COLO829 (cell line): ENCODE data around the gene PIPOX.
"Not testable (repeated sequence)": the region's sequence is repeated elsewhere in the genome, so short reads cannot be mapped to it uniquely, and the experiment has no call there.

Experiments
- DNase-seq: peaks from one replicate; pipeline ENCODE4 v3.0.0; 2012; ENCODE audit warnings: low spot score

The PIPOX gene

DNA sequence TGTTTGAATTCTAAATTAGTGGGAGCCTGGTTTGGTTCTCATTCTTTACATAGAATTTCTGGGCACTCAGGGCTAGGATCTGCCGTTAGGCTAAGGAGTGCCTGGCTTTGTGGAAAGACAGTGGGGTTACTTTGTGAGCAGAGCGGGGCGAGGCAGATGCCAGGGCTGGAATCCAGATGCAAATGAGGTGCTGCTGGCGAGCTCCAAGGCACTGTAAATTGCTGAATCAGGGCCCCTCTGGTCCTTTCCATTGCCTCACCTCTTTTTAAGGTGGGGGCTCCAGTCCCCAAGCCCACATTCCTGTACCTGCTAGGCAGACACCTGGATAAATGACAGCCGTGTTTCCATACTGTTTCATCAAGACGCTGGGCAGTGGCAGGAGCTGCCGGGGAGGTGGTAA is 33.8 kb downstream of the PIPOX start:
- no peak for DNase-seq

DNA sequence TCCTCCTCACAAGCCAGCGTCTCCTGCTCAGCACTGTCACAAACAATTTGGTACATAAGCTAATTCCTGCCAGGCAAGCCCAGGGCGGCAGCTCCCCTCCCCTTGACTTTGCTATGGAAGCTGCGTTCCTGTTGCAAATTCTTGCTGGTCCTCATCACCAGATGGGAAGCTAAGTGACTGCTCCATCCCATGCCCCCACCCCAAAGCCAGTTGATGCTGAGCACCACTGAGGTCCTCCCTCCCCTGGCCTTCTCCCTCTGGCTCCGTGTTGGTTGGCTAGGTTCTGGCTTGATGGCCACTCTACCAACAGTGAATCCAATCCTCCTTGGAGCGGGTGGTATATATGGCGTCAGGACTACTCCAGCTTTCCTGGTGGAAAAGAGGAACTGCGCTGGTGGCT is 34.4 kb downstream of the PIPOX start:
- no peak for DNase-seq

DNA sequence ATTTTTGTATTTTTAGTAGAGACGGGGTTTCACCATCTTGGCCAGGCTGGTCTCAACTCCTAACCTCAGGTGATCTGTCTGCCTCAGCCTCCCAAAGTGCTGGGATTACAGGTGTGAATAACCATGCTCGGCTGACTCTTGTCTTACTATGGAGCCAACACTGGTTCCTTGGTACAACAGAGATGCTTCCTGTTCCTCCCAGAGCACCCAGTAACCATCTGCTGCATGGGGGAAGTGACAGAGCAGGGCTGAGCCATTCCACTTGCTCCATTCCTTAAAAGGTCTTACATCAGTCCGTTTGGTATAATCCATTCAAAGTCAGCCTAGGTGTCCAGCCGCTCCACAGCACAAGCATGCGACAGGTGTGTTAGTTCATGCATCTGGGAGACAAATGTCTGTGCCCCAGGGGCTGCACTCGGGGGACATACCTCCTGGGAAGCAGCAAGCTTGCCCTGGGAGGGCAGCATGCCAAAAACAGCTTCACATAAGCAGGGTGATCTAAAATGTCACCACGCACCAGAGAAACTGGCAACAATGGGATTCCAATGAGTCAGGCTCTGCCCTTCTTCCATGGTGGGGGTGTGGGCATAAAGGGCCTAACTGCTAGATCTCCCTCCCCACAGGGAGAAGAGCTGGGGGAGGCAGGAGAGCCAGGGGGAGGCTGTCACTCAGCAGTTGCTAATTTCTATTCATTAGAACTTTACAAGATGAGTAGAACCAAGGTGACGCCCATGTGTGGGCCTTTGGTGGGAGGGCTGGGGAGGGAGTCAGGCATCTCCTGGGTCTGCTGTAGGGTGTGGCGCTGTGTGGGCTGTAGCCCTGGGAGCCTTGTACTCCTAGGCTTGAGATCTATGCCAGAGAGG is 35.5 kb downstream of the PIPOX start:
- DNase-seq, result peak; percentile 39

DNA sequence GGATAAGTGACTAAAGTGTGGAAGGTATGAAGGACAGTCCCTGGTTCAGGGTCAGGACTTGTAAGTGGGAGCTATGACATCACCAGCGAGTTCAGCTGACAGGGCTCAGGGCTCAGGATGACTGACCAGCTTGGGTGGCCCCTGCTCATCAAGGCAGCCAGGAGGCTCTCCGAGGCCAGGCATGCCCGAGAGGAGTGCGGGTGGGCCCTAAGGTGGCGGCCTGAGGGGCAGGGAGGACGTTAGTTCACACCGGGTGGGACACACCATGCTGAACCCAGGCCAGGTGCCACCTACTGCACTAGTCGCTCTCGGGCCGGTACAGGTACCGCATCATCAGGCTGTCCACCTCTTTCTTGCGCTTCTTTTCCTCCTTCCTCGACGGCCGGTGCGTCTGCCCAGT is 36.5 kb downstream of the PIPOX start:
- DNase-seq, result no peak

DNA sequence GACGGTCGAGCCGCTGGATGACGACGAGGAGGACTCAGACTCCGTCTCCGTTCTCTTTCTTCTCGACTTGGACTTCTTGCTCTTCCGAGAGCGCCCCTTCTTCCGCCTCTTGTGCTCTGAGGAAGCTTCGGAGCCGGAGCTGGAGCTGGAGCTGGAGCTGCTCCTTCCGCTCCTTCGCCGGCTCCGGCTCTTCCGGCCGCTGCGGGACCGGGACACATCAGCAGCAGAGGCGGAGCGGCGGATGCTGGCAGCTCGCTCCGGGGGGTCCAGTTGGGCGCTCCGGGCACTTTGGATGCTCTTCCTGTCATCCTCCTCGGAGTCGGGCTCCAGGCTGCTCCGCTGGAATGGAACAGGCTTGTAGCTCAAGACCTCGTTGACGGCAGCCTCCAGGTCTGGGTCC is 36.9 kb downstream of the PIPOX start:
- DNase-seq, result no peak

DNA sequence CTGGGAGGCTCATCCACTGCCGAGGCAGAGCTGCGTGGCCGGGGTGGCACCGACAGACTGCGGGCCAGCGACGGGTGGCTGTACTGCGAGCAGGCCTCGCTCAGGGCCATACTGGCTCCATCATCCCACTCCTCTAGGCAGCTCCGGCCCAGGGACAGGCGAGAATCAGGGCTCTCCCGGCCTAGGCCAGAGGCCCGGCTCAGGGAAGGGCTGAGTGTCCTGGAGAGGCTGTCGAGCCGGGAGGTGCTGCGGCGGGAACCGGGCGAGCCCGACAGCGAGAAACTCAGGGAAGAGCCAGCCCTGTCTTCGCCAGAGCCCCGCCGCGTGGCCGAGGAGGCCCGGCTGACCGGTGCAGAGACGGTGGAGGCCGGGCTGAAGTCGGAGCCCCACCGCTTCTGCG is 37.4 kb downstream of the PIPOX start:
- no peak for DNase-seq

DNA sequence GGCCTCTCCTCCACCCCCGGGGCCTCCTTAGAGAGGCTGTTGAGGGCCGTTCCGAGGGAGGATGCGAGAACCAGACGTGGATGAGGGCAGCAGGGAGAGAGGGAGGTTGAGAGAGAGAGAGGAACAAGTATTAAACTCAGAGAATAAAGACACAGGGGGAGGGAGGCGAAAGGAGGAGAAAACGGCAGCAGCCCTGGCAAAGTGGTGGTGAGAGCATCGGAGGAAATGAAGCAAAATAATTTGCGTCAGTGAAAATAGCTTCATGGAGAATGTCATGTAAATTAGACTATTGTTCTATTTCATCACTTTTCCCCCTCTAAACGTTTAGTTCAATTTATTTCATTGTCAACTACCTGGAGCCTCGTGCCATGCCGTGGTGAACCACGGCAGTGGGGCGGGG is 38.0 kb downstream of the PIPOX start:
- no peak for DNase-seq

DNA sequence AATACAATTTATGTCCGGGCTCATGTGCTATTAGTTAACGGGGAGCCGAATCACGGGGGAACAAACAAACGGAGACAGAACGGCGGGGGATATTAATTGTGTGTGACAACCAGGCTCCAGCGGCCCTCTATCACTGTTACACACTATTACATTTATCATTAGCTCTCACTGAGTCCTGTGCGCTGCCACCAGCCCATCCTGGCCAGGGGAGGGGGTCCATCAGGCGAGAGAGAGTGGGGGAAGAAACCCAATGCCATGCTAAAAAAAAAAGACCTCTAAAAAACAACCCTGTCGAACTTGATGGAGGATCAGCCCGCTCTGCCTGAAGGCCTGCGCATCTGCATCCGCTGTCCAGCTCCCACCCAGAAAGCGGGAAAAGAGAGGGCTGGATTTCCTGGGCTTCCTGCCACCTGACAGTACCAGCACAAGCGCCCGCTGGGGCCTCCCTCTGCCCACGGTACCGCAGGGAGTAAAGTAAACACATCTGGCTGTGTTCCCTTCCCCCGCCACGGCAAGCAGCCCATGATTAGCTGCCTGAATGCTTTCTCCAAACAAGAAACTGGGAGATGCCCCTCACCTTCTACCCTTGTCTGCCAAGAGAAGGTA is 41.7 kb downstream of the PIPOX start:
- no peak for DNase-seq

DNA sequence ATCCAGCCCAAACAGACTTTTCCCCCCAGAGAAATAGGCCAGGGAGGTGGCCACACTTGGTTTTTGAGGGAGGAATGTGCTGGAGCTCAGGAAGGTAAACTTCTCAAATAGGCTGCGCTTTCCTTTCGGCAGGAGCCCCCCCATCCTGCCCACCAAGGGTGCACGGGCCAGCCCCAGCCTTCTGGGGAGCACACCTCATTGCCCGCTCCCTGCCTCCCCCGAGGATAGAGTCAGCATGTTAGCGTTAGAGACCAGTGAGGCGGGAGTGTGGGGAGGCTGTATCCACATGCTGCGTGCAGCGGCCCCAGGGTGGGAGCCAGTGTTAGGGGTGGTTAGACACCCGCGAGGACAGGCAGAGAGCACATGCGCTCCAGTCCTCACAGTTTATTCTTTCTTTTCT is 42.3 kb downstream of the PIPOX start:
- no peak for DNase-seq

DNA sequence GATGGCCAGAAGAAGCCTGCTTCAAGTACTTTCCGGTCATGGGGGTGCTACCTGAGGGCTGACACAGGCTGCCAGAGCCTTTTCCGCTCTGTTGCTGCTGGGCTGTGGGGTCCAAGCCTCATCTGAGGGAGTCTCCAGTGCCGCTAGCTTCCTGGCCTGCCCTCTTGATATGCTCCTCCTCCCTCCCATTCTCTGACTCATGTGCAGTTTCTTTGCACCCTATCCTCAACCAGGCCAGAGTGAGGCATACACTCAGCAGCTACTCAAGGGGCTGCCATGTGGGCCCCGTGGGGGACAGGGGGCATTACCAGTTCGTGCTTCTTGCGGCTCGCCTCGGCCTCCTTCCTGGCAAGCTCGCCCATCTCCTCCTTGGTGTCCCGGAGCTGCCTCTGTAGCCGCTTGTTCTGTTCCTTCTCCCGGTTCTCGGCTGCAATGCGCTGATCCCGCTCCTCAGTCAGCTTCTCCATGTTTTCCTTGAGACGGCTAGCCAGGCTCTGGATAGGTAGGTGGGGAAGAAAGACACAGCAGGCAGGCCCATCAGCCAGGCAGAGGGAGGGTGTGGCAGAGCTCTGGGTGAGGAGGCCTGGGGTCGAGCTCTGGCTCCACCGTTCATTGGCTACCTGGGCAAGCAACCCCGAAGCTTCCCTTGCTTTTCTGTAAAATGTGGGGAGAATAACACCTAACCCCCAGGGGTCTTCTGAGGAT is 43.8 kb downstream of the PIPOX start:
- DNase-seq, result no peak

DNA sequence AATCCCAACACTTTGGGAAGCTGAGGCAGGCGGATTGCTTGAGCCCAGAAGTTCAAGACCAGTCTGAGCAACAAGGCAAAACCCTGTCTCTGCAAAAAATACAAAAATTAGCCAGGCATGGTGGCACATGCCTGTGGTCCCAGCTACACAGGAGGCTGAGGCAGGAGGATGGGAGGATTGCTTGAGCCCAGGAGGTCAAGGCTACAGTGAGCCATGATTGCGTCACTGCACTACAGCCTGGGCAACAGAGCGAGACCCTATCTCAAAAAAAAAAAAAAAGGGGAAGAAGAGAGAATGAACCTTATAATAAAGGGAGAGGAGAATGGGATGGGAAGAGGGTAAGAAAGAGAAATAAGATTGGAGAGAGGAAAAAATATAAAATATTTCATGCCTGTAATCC is 45.8 kb downstream of the PIPOX start:
- not testable (repeated sequence) for DNase-seq

DNA sequence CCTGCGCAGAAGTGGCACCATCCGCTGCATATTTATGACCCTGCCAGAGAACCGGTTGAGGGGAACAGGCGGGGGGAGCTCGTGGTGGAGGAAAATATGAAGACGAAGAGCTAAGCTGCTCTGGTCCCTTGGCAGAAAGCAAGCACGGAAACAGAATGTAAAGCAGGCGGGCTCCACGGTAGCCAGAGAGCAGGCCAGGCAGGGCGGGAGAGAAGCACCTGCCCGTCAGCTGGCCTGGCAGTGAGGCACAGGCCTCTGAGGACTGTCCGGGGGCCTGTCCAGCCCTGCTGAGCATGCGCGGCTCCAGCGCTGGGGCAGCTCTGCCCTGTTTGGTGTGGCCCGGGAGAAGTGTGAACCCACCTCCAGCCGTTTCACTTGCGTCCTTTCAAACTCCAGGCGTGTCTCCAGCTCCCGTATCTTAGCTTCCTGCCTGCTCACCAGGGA is 46.7 kb downstream of the PIPOX start:
- DNase-seq, result no peak

DNA sequence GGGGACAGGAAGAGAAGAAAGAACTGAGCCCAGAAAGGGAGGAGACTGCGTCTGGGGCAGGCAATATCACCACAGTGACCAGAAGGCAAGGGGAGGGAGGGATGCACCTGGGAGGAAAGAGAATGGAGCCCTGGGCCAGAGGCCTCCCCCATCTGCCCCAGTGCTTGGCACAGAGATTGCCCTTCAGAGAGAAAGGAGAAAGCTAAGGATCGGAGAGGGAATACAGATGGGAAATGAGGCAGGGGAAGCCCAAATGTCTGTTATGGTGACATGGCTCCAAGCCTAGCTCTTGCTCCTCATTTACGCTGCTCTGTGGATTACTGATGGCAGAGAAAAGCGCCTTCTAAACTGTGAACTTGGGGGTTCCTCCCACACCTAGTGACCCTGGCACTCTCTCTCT is 47.2 kb downstream of the PIPOX start:
- DNase-seq, result no peak

DNA sequence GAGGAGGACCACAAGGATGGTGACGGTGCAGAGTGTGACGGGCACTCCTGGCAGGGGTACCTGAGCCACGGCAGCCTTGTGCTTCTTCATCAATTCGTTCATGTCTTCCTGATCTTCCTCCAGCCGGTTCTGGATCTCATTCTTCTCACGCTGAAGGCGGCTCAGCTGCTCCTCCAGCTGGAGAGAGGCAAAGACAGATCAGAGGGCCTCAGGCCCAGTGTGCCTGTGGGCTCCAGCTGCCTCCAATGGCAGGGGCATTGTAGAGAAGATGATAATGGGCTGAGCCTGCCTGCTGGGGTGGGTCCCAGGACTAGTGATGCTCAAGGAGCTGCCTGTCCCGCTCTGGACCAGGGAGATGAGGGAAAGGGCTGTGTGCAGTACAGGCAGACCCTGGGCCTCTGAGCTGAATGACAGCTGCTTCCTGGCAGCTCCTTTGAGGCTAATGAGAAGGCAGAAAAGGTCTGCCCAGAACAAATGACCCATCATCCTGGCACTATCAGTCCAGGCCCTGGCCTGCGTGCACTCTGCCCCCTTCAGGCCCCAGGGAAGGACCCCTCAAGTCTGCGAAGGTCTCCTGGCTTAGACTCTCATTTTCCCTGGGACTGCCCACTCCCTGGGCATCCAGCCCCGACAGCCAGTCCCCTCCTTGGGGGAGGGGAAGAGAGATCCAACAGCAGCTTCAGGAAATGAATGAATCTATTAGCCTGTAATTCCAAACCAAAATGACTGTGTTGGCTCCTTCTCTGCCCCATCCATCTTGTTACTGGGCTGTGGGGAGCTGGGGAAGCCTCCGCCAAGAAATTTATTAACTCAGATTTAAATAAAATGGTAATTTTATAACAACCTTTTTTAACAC is 48.0 kb downstream of the PIPOX start:
- DNase-seq, result no peak

DNA sequence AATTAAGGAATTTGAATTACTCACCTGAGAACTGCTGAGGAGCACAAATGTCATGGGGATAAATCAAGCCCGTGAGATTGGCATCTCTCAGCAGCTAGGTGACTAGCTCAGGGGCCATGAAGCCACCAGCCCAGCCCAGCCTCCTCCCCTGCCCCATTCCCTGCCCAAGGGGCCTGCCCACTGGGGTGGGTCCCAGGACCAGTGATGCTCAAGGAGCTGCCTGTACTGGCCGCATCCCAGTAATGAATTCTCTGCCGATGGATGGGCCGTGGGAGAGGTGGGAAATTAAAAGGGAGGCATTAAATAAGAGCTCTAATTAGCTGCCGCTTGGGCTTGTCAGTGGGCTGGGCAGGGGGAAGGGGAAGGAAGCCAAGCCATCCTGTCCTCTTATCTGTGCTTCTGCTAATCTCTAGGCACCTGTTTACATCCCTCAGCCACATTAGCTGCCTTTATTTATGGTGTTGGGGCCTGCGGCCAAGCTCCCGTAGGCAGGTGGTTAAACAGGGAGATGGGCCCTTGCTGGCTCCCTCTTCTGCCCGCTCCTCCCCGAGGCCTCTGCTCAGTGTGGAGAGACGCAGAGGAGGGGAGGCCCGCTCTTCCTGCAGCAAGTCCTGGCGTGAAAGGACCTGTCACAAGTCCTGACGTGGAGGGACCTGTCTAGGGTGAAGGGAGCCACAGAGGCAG is 48.8 kb downstream of the PIPOX start:
- DNase-seq, result no peak

DNA sequence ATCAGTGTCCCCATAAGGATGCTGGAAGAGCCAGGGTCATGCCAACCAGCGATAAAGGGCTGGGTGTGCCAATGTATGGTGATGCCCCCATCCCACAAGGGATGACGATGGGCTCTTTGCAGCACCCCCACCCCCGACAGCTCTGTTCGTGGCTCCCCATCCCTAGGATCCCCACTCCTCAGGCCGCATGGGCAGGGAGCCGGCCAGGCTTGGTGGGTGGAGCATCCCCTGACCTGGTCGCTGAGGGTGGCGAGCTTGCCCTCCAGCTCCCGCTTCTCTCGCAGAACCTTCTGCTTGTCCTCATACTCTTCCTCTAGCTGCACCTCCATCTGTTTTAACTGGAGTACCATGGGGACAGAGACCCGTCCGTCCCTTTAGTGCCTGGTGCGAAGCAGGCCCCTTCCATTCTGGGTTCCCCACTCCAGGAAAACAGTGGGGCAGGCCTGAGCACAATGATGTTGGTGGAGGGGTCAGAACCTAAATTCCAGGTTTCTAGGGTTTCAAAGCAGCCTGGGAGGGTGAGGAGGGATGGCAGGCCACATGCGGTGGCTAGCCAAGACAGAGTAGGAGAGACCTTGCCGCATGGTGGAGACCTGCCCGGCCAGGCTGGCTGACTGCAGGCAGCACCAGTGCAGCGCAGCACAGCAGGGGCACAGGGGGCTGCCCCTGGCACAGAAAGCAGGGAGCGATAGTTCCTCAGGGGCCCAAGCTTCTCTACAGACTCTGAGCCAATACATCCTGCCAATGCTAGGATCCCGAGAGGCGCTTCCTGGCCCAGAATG is 50.3 kb downstream of the PIPOX start:
- no peak for DNase-seq

DNA sequence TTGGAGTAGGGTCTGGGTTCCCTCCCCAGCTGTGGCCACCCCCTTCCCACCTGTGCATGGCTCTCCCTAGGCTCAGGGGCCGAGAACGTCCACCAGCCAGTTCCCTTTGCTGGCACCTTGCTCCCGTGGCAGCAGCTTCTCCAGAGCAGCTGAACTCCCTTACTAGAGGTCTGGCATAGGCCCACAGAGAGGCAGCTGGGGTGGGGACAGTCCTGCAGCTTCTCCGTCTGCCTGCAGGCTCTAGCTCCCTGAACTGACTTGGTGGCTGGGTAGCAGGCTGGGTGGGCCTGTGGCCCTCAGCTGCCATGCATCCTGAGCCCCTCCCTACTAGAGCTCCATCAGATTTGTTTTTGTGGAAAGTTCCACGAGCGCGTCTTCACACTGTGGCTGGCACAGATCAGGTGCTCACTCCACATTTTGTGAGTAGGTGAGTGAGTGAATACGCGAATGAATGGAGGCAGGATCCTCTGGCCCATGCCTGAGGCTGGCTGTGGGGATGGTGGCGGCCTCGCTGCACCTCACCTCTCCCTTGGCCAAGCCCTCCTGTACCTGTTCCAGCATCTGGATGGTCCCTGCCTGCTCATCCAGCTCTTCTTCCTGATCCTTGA is 51.3 kb downstream of the PIPOX start:
- no peak for DNase-seq

DNA sequence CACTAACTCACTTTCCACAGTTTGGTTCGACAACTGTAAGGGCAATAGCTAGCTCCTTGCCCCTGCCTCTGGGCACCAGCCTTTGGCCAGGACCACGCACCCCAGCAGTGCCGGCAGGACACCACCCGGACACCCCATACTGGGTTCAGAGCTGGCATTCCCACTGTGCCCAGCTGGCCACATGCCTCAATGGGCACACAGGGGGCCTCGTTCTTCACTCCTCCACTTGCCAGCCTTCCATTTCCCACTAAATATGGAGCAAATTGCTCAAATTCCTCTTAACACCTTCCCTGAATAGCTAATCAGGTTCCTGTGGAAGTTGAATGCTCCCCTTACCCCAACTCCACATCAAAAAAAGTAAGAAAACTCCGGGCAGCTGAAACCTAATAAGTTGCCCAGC is 52.5 kb downstream of the PIPOX start:
- DNase-seq, result no peak

DNA sequence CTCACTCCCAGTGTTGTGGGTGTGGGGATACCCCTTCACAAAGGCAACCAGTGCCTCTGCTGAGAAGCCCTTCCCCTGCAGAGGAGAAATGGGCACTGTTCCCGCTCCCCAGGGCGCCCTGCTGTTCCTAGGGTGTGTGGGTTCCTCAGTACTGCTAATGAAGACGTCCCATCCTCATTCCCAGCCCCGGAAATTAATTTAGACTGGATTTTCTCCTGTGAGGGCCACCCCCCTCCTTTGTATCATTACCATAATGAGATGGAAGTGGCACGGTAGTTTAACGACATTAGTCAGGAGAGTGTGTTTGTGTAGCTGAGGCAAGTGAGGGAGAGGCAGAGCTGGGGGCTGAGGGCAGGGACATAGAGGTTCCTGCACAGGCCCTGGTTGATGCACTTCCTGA is 53.2 kb downstream of the PIPOX start:
- DNase-seq, result no peak

DNA sequence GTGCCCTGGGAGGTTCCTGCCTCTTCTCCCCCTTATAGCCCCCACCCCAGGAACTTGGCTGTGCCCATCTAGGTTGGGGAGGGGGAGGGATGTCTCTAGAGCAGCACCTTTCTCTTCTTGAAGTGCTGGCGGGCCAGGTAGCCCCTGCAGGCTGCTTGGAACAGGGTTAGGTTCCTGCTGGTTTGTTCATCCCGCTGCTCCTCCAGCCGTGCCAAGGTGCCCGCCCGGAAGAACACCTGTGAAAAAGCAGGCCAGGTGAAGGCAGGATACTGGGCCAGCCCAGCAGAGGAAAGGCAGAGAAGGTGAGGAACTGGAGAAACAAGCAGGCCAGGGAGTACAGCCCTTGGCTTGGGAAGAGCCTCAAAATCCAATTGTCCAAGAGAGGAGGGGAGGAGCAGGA is 56.6 kb downstream of the PIPOX start:
- DNase-seq, result no peak
